DMS 273 treated with DMSO at 0.1 percent for 48 hours (cell line): ENCODE results near the gene FOXI3.

Experiments used
- DNase-seq: peaks from one replicate; lab custom pipeline; 2025; lab: John Stamatoyannopoulos, UW

FOXI3 gene

GRCh38 chr2:88452565-88452905 is at the start of gene FOXI3:
Gene FOXI3, minus strand, starts transcription at chr2:88452693. Its CDS starts 158 bp downstream, at chr2:88452535.
- DNase-seq = no peak

- DNase-seq = no peak
Measured at GRCh38 chr2:88500691-88501090, 48.2 kb upstream of the FOXI3 start.

GRCh38 chr2:88499204-88499603 is 46.7 kb upstream of the FOXI3 start:
- no peak for DNase-seq

- no peak for DNase-seq
Measured at GRCh38 chr2:88493481-88493880, 41.0 kb upstream of the FOXI3 start.

GRCh38 chr2:88492002-88492401 is 39.5 kb upstream of the FOXI3 start:
- no peak for DNase-seq

- DNase-seq = no peak
Measured at GRCh38 chr2:88489181-88489580, 36.7 kb upstream of the FOXI3 start.

- DNase-seq = no peak
Measured at GRCh38 chr2:88483200-88483599, 30.7 kb upstream of the FOXI3 start.

- no peak for DNase-seq
Measured at GRCh38 chr2:88481691-88482336, 29.3 kb upstream of the FOXI3 start.

- no peak for DNase-seq
Measured at GRCh38 chr2:88472811-88473210, 20.3 kb upstream of the FOXI3 start.

GRCh38 chr2:88471083-88471942 is 18.8 kb upstream of the FOXI3 start:
- no peak for DNase-seq

GRCh38 chr2:88469202-88470114 is 17.0 kb upstream of the FOXI3 start:
- DNase-seq = no peak

GRCh38 chr2:88464153-88464552 is 11.7 kb upstream of the FOXI3 start:
- DNase-seq = no peak

- no peak for DNase-seq
Measured at GRCh38 chr2:88458633-88459032, 6.1 kb upstream of the FOXI3 start.

- DNase-seq = no peak
Measured at GRCh38 chr2:88452980-88453582, 588 bp upstream of the FOXI3 start.

- DNase-seq = no peak
Measured at GRCh38 chr2:88451811-88452564, 505 bp downstream of the FOXI3 start.

GRCh38 chr2:88450925-88451810 is 1.3 kb downstream of the FOXI3 start:
- no peak for DNase-seq

- DNase-seq = no peak
Measured at GRCh38 chr2:88450186-88450585, 2.3 kb downstream of the FOXI3 start.

- no peak for DNase-seq
Measured at GRCh38 chr2:88448248-88448647, 4.2 kb downstream of the FOXI3 start.

- no peak for DNase-seq
Measured at GRCh38 chr2:88443353-88443938, 9.0 kb downstream of the FOXI3 start.

GRCh38 chr2:88442473-88442872 is 10.0 kb downstream of the FOXI3 start:
- DNase-seq = no peak
